ENCODE data around the gene TSPYL6. TPM values are rescaled to one million over a fixed set of nuclear protein-coding genes. Genes with fewer than 3 reads are reported as not detected.

TSPYL6 gene
- total RNA-seq, 1 experiment from 2014 or later: not detected

GRCh38 chr2:54233832-54234649, 22.0 kb downstream of the TSPYL6 start:
- H3K9me3 ChIP-seq: no peaks in the 10 kb centered on the region
- peaks cover 28% of the 10 kb centered on the region for H3K9me3 Mint-ChIP-seq (ENCODE audit: unreplicated experiment)
- BruUV-seq (replicated peaks): no TSS peak
- no peaks in the 10 kb centered on the region for H3K27me3 ChIP-seq (replicated peaks; ENCODE audit: control insufficient read depth, insufficient read depth, low read length)
- H3K4me3 Mint-ChIP-seq (ENCODE audit: unreplicated experiment): peak overlapping the region; percentile 53
- ChIA-PET CTCF (interaction anchor here (0.7 kb wide), 1 partner anchor 119 kb away, joined by 4 read pairs; the partner anchor contains the start of gene ACYP2), POLR2A (interaction anchor here (1.2 kb wide), 1 partner anchor 27 kb away, joined by 3 read pairs; no protein-coding TSS in a partner anchor)
- H3K36me3 ChIP-seq (ENCODE audit: control insufficient read depth, insufficient read depth, low read length): no peaks in the 10 kb centered on the region; the same call in 1 of the 2 replicates
- intact Hi-C loops (cut with micrococcal nuclease; ENCODE audit: unreplicated experiment): loop anchor here (1.0 to 5.0 kb wide), 5 partner anchors 27 to 223 kb away; partner anchors contain the start of gene SPTBN1
- peaks cover 26% of the 10 kb centered on the region for H3K4me1 Mint-ChIP-seq (ENCODE audit: low read depth, unreplicated experiment)
- H3K27me3 Mint-ChIP-seq (ENCODE audit: insufficient read depth, unreplicated experiment): no peaks in the 10 kb centered on the region
- DNase-seq: peak; percentile 51 to 72
- H3K27ac Mint-ChIP-seq (ENCODE audit: unreplicated experiment): peak overlapping the region; percentile 80
- no peak for TF ChIP-seq CTCF (IDR thresholded peaks at IDR 0.05; ENCODE audit: insufficient read depth in 1 of 2, low read depth in 1 of 2, low read length in 1 of 2, severe bottlenecking in 1 of 2, unreplicated experiment in 1 of 2)
- H3K36me3 Mint-ChIP-seq (ENCODE audit: insufficient read depth, unreplicated experiment): peaks cover 11% of the 10 kb centered on the region
- peaks cover 31% of the 10 kb centered on the region for H3K4me1 ChIP-seq
- H3K4me3 ChIP-seq (ENCODE audit: low read depth, low read length): no peak overlapping the region

GRCh38 chr2:54228945-54229344, 27.1 kb downstream of the TSPYL6 start:
- Histone ChIP-seq H3K4me1 (peaks cover 49% of the 10 kb centered on the region), H3K9me3 (no peaks in the 10 kb centered on the region), H3K36me3 (ENCODE audit: control insufficient read depth, insufficient read depth, low read length) (no peaks in the 10 kb centered on the region), H3K4me3 (ENCODE audit: low read depth, low read length) (no peak overlapping the region), H3K27me3 (replicated peaks; ENCODE audit: control insufficient read depth, insufficient read depth, low read length) (no peaks in the 10 kb centered on the region)
- POLR2A ChIA-PET: no interaction called here
- BruUV-seq (replicated peaks): no TSS peak
- Mint-ChIP-seq H3K9me3 (ENCODE audit: unreplicated experiment) (peaks cover 24% of the 10 kb centered on the region), H3K27ac (ENCODE audit: unreplicated experiment) (peak overlapping the region; percentile 69), H3K4me1 (ENCODE audit: low read depth, unreplicated experiment) (peaks cover 42% of the 10 kb centered on the region), H3K4me3 (ENCODE audit: unreplicated experiment) (no peak overlapping the region), H3K36me3 (ENCODE audit: insufficient read depth, unreplicated experiment) (peaks cover 11% of the 10 kb centered on the region), H3K27me3 (ENCODE audit: insufficient read depth, unreplicated experiment) (no peaks in the 10 kb centered on the region)
- intact Hi-C loops (cut with micrococcal nuclease; ENCODE audit: unreplicated experiment): no loop called here
- DNase-seq: no peak
- no peak for TF ChIP-seq CTCF (IDR thresholded peaks at IDR 0.05; ENCODE audit: insufficient read depth in 1 of 2, low read depth in 1 of 2, low read length in 1 of 2, severe bottlenecking in 1 of 2, unreplicated experiment in 1 of 2)
- CTCF ChIA-PET: no interaction called here

- Histone ChIP-seq H3K4me3 (ENCODE audit: low read depth, low read length) (no peak overlapping the region), H3K27me3 (replicated peaks; ENCODE audit: control insufficient read depth, insufficient read depth, low read length) (no peaks in the 10 kb centered on the region), H3K4me1 (peaks cover 43% of the 10 kb centered on the region), H3K9me3 (0 out of 2 replicates have a peak, but pooled peaks cover 4% of the 10 kb centered on the region), H3K36me3 (ENCODE audit: control insufficient read depth, insufficient read depth, low read length) (no peaks in the 10 kb centered on the region)
- no peaks in the 10 kb centered on the region for H3K27me3 Mint-ChIP-seq (ENCODE audit: insufficient read depth, unreplicated experiment)
- peaks cover 24% of the 10 kb centered on the region for H3K9me3 Mint-ChIP-seq (ENCODE audit: unreplicated experiment)
- no peak for TF ChIP-seq CTCF (IDR thresholded peaks at IDR 0.05; ENCODE audit: insufficient read depth in 1 of 2, low read depth in 1 of 2, low read length in 1 of 2, severe bottlenecking in 1 of 2, unreplicated experiment in 1 of 2)
- BruUV-seq (replicated peaks): no TSS peak
- H3K4me1 Mint-ChIP-seq (ENCODE audit: low read depth, unreplicated experiment): peaks cover 40% of the 10 kb centered on the region
- peak overlapping the region; percentile 34 for H3K4me3 Mint-ChIP-seq (ENCODE audit: unreplicated experiment)
- peak in 1 of 2 experiments; percentile 45 for DNase-seq
- intact Hi-C loops (cut with micrococcal nuclease; ENCODE audit: unreplicated experiment): no loop called here
- ChIA-PET POLR2A (no interaction called here), CTCF (no interaction called here)
- peaks cover 14% of the 10 kb centered on the region for H3K36me3 Mint-ChIP-seq (ENCODE audit: insufficient read depth, unreplicated experiment)
- H3K27ac Mint-ChIP-seq (ENCODE audit: unreplicated experiment): peak overlapping the region; percentile 69
Measured at GRCh38 chr2:54227798-54228197, 28.2 kb downstream of the TSPYL6 start.

All from Caco-2 (cell line).